GM18858 (cell line): ENCODE measurements around the gene PUDP.
"Not testable (repeated sequence)": the region's sequence is repeated elsewhere in the genome, so short reads cannot be mapped to it uniquely, and the experiment has no call there.

Source experiments
- ATAC-seq: cut with Tn5 transposase; IDR thresholded peaks from one replicate; pipeline ENCODE4 v1.9.1; 2021; ENCODE audit not compliant: unreplicated experiment

Gene PUDP

DNA sequence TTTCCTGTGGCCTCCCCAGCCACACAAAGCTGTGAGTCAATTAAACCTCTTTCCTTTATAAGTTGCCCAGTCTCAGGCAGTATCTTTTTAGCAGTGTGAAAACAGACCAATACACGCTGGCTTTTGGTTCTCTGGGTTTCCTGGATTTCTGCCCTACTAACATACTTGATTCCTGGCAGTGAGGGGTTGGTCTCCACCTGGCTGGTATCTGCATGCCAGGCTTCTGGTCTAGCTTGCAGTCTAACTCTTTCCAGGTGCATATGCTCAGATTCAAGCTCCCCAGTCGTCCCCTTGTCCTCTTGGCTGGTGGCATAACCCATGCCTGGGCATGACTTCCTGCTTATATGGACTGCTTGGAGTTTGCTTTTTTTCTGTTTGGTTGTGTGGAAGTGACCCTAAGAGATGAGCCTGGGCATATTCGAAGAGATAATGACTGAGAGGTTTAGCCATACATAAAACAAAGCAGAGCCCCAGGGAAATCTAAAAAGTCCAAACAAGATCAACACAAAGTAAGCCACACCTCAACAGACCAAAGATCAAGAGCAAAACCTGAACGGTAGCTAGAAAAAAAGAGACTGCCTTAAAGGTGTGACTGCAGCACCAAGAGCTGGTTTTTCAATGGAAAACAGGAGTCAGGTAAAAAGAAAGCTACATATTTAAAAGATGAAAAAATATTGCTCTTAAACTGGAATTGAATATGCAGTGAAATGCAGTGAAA lies 102.6 kb downstream of the PUDP start:
- no peak for ATAC-seq

DNA sequence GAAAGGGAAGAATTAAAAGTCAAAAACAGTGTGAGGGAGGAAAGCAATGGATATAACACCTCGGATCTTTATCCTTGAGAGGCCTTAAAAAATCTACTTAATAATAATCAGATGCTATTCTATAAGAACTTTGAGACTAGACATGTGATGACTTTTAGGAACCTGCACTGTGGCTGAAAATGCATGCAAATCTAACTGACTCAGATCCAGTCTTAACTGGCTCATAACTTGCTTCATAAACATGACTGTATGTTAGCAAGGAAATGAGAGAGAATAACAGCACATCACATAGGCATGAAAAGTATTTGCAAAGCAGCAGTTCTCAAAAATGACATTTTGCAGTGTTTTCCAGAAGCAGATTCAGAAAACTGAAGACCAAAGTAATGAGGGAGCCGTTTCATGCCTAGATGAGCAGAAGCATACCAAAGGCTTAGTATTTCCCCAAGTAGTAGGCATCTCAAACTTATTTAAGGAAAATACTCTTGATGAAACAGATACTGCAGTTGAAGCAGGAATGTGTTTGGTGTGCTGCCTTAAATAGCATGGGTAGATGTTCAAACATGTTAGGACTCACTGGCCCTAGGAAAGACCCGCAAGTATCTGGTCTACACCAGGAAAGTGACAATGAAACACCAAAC lies 104.0 kb downstream of the PUDP start:
- not testable (repeated sequence) for ATAC-seq

DNA sequence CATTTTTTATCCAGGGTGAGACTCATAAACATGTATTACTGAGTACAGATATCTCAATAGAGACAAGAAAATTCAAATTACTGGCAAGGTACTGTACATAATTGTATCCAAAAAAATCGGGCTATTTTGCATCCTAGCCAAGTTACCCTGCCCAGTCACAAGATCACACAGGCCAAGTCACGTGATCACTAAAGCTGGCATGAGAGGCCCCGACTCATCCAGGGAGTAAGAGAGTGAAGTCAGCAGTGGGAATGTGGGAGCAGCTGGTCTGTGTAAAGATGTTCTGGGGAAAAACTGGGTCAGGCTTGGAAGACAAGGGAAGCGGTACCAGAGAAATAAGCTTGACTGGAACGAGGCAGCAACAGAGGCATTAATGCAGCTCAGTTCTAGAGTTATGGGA lies 119.7 kb downstream of the PUDP start:
- ATAC-seq = no peak

DNA sequence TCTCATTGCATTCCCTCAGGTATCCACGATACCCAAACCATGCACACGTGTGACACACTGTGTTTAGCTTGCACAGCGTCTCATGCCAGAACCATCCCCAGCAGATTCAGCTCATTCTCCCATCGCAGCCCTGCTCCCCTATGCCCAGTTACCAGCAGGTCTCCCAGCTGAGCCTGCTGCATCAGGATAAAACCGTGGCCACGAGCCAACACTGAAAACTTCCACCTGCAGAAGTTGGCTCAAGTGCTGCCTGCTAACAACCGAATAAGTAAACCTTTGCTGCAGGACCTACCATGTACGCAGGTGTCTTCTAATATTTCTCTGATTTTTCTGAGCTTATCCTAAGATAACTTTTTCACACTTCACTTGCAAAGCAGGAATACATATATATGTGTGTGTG lies 120.9 kb downstream of the PUDP start:
- ATAC-seq = no peak

DNA sequence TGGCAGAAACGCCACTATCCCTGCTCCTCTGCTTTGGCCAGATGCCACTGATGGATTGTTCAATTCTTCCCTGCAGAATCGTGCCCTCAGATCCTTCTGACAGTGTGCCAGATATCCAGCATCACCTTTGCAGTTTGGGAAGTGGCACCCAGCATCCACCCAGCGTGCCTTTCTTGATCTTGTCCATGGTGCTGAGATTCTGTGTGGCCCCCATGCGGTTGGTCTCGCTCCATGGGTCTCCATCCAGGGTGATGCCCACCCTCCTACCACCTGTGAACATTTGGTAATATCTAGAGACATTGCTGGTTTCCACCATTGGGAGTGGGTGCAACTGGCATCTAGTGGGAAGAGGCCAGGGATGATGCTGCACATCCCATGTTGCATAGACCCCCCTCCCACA lies 121.6 kb downstream of the PUDP start:
- not testable (repeated sequence) for ATAC-seq

DNA sequence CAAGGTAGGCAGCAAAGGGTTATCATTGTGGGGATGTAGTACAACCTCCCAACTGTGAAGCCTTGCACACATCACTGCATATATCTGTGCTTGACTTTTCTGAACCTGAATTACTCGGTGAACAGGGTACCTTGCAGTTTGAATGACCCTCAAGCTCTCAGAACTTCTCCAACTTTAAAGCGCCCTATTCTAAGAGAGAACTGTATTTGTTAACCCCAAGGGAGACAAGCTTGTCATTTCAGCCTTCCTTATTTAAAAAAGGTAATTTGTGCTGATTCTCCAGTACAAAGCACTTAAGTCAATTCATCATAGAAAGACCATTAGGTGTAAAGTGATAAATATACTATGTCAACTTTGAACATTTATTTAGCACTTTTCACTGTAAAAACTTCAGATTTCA lies 122.5 kb downstream of the PUDP start:
- ATAC-seq = no peak

DNA sequence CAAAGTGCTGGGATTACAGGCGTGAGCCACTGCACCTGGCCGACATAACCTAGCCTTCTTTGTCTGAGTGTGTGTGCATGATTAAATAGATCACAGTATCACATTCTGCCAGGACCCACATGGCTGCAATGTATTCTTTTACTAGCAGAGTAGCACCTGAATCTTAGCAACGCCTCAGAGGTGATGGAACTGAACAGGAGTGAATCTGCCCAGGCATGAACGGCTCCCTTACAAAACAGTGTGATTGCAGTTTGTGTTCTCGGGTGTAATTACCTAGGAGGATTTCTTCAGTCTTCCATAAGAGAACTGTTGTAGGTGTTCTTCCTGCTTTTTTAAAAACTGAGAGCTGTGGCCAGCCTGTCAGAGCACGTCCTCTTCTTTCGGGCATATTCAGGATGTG lies 123.1 kb downstream of the PUDP start:
- no peak for ATAC-seq

DNA sequence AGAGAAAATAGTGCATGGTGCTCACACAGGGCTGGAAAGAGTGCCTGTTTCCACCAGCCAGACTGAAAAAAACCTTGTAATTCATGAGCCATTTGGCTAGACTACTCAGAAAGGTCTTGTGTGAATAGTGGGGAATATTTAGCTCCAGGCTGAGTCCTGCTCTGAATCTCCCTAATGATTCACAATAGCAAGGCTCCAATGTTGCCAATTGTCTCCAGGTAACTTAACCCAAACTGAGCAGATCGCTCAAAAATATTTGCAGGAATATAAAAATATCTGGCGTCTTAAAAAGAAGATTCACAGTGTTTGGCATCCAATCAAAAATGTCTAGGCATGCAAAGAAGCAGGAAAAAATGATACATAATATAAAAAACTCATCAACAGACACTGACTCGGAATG lies 125.0 kb downstream of the PUDP start:
- not testable (repeated sequence) for ATAC-seq

DNA sequence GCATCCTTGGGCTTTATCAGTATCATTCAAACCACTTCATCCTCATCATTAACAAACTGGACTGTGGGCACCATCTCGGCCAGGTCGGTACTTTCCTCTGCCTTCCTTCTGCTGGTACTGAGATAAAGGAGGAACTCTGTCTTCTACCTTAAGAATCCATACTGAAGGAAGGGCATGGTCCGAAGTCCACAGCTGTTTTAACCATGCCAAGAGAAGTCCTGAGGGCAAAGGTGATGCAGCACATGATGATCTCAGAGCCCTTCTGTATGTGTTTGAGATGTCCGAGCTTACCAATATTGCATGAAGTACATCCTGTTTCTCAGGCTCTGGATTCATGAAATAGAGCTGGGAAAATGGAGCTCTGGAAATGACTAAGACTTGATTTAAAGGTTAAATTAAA lies 126.0 kb downstream of the PUDP start:
- ATAC-seq = no peak

DNA sequence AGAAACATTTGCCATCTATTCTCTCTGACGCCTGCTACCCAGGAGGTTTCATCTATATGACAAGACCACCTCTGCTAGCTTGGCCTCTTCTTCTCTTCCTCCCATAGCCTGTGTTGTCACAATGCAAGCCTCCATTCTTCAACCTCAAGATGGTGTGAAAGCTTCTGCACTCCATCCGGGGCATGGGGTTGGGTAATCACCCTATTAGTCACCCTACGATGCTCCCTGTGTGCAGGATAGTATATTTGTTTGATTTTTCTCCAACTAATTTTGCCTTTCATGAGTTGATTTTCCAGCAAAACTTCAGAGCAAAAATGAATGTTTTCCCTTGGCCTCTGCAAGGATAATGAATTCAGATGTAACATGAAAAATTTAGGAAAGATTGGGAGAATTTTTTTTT lies 128.4 kb downstream of the PUDP start:
- no peak for ATAC-seq

DNA sequence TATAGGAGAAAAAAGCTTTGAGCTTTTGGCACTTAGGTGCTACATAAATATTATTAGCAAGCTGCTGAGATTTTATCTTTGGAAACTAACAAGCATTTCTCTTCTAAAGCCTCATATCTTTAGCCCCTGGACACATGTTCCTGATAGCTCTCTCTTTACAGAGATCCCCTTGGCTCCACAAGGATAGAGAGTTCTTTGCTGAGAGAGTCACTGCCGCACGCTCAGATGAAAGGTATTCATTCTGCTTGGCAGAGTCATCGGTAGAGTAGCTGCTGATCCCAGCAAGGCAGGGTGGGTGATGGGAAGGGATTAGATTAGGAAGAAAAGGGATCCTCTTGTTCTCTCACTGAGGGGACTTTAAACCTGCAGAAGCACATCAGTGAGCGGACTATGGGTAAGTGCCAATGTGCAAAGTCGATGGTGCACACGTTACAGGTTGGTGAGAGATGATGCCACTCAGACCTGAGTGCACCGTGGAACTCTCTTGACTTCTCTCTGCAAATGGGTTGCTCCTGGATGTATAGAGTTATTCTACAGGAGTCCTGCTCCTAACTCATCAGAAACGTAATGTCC lies 135.6 kb downstream of the PUDP start:
- ATAC-seq = not testable (repeated sequence)

DNA sequence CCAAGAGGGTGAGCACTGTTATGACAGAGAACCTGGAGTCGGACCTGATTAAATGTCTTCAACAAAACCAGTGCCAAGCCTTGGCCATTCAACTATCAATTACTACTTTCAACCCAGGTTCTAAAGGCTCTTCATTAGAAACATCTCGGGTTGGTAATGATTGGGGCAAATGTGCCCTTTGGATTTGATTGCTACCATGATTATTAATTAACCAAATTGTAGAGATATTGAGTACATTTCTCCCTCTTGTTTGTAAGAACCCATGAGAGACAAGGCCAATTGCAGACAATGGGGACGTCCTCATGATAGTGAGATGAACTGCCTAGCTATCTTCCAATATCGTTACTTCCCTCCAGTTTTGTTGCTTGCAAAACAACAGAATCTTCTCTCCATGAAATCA lies 137.1 kb downstream of the PUDP start:
- not testable (repeated sequence) for ATAC-seq

DNA sequence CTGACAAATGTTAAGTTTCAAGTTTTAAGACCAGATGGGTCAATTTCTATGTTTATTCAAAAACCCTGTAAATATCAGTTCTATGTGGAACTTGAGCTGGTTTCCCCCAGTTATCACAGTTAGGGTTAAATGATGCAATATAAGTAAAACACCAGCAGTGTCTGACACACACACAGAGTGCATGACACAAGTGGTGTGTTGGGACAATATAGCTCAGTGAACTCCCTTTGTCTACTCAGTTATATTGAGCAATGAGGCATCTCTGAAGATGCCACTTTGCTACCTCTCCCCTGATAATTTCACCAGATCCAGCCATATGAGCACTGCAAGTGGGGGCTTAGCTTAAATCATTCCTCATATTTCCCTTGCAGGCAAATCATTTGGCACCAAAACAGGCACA lies 140.6 kb downstream of the PUDP start:
- ATAC-seq = not testable (repeated sequence)
